IMR-90 (cell line): ENCODE results near the gene EDA. TPM values are rescaled to one million over a fixed set of nuclear protein-coding genes. Genes with fewer than 3 reads are reported as not detected.

Source experiments
- ATAC-seq: fragments of 200-7000 bp; cut with Tn5 transposase; 2 replicates; pipeline ENCODE4 v1.9.1; 2020; ENCODE audit warnings: low read depth, mild to moderate bottlenecking, moderate library complexity
- BruUV-seq: library from RNA; stranded (reverse); fragments of 400-500 nt; replicated peaks from 2 replicates; lab custom pipeline; 2021; lab: Mats Ljungman, UMichigan
- CTCF ChIA-PET: fragments of 300-600 bp; formaldehyde crosslinking; extraction: SDS; loops from one replicate; lab custom pipeline; 2021; ENCODE audit warnings: antibody characterized with exemption; lab: Yijun Ruan, JAX
- POLR2A ChIA-PET: fragments of 300-600 bp; sonication (Branson Sonifier 250); formaldehyde crosslinking; loops from one replicate; lab custom pipeline; 2022; ENCODE audit warnings: antibody characterized with exemption; ENCODE audit not compliant: unreplicated experiment; lab: Charles Lee
- DNase-seq: peaks from one replicate; pipeline ENCODE4 v3.0.0; 2013
- H2AFZ ChIP-seq: replicated peaks from 2 replicates; pipeline ENCODE3; 2013; ENCODE audit warnings: low read length, mild to moderate bottlenecking; ENCODE audit not compliant: poor library complexity
- H2AK5ac ChIP-seq: 2 replicates; pipeline ENCODE4 v1.6.1; 2013; ENCODE audit warnings: low read depth, low read length, inconsistent platforms
- H2AK9ac ChIP-seq: replicated peaks from 2 replicates; pipeline ENCODE3; 2013; ENCODE audit warnings: mild to moderate bottlenecking, low read depth, low read length, moderate library complexity; ENCODE audit not compliant: poor library complexity
- H2BK120ac ChIP-seq: 2 replicates; pipeline ENCODE4 v1.6.1; 2013; ENCODE audit warnings: low read depth, low read length, inconsistent platforms
- H2BK15ac ChIP-seq: 3 replicates; pipeline ENCODE4 v1.6.1; 2013; ENCODE audit warnings: low read depth, low read length, inconsistent platforms
- H2BK20ac ChIP-seq: 2 replicates; pipeline ENCODE4 v1.6.1; 2013; ENCODE audit warnings: low read depth, mild to moderate bottlenecking, inconsistent platforms, low read length, moderate library complexity
- H2BK5ac ChIP-seq: 2 replicates; pipeline ENCODE4 v1.6.1; 2013; ENCODE audit warnings: mild to moderate bottlenecking, low read depth, low read length, inconsistent platforms; ENCODE audit not compliant: poor library complexity, severe bottlenecking
- H3K14ac ChIP-seq: replicated peaks from 2 replicates; pipeline ENCODE4 v1.6.1; 2013; ENCODE audit warnings: low read depth, low read length, inconsistent platforms
- H3K18ac ChIP-seq: 2 replicates; pipeline ENCODE4 v1.6.1; 2013; ENCODE audit warnings: low read depth, low read length, control low read depth
- H3K23ac ChIP-seq: 2 replicates; pipeline ENCODE4 v1.6.1; 2013; ENCODE audit warnings: low read depth, low read length, inconsistent platforms
- H3K27ac ChIP-seq: 2 replicates; pipeline ENCODE4 v1.5.1; 2013; ENCODE audit warnings: mild to moderate bottlenecking, control low read depth, low read length; ENCODE audit not compliant: insufficient read depth
- H3K27me3 ChIP-seq: 2 replicates; pipeline ENCODE4 v1.6.1; 2013; ENCODE audit warnings: low read length; ENCODE audit not compliant: control insufficient read depth, insufficient read depth
- H3K36me3 ChIP-seq: 2 replicates; pipeline ENCODE4 v1.6.1; 2013; ENCODE audit warnings: low read length, mixed read lengths; ENCODE audit not compliant: control insufficient read depth, insufficient read depth
- H3K4ac ChIP-seq: 2 replicates; pipeline ENCODE4 v1.6.1; 2013; ENCODE audit warnings: low read depth, low read length, inconsistent platforms
- H3K4me1 ChIP-seq: 2 replicates; pipeline ENCODE4 v1.6.1; 2013; ENCODE audit warnings: low read length, mixed read lengths; ENCODE audit not compliant: control insufficient read depth, insufficient read depth
- H3K4me2 ChIP-seq: 2 replicates; pipeline ENCODE4 v1.6.1; 2013; ENCODE audit warnings: low read depth, mild to moderate bottlenecking, control low read depth, low read length, moderate library complexity
- H3K4me3 ChIP-seq: 2 replicates; pipeline ENCODE4 v1.5.1; 2013; ENCODE audit warnings: low read depth, mild to moderate bottlenecking, control low read depth, low read length, moderate library complexity; ENCODE audit not compliant: insufficient read depth
- H3K56ac ChIP-seq: 2 replicates; pipeline ENCODE4 v1.6.1; 2013; ENCODE audit warnings: low read length, inconsistent platforms; ENCODE audit not compliant: insufficient read depth; ENCODE audit errors: extremely low read depth
- H3K79me1 ChIP-seq, 2 experiments: 2 replicates each; pipeline ENCODE4 v1.6.1; 2013; ENCODE audit warnings: low read length in 2 of 2, inconsistent platforms in 1 of 2, low read depth in 1 of 2
- H3K9ac ChIP-seq: 2 replicates; pipeline ENCODE4 v1.6.1; 2013; ENCODE audit warnings: low read depth, low read length, control low read depth
- H3K9me1 ChIP-seq: 2 replicates; pipeline ENCODE4 v1.6.1; 2013; ENCODE audit warnings: low read length, inconsistent platforms; ENCODE audit not compliant: insufficient read depth
- H3K9me3 ChIP-seq: 2 replicates; pipeline ENCODE4 v1.6.1; 2013; ENCODE audit warnings: low read length; ENCODE audit not compliant: control insufficient read depth, insufficient read depth
- H4K20me1 ChIP-seq: 2 replicates; pipeline ENCODE4 v1.6.1; 2013; ENCODE audit warnings: low read length, inconsistent platforms; ENCODE audit not compliant: insufficient read depth
- H4K5ac ChIP-seq: 2 replicates; pipeline ENCODE4 v1.6.1; 2013; ENCODE audit warnings: mild to moderate bottlenecking, low read depth, low read length, control low read depth
- H4K8ac ChIP-seq, 2 experiments: 2 replicates each; pipeline ENCODE4 v1.6.1; 2013; ENCODE audit warnings: low read depth in 2 of 2, low read length in 2 of 2, control low read depth in 1 of 2, inconsistent platforms in 1 of 2
- H4K91ac ChIP-seq: 2 replicates; pipeline ENCODE4 v1.6.1; 2013; ENCODE audit warnings: low read depth, low read length, inconsistent platforms; ENCODE audit not compliant: insufficient read depth
- MAZ ChIP-seq: IDR thresholded peaks from 2 replicates; pipeline ENCODE4 v1.6.1; 2012; ENCODE audit warnings: low read depth, mild to moderate bottlenecking, low read length, improper control_type of control experiment, moderate library complexity, borderline replicate concordance
- MXI1 ChIP-seq: IDR thresholded peaks from 2 replicates; pipeline ENCODE4 v1.6.1; 2012; ENCODE audit warnings: low read depth, mild to moderate bottlenecking, low read length, moderate library complexity, borderline replicate concordance
- POLR2A ChIP-seq: IDR thresholded peaks from 2 replicates; pipeline ENCODE4 v1.6.1; 2012; ENCODE audit warnings: mild to moderate bottlenecking, low read depth, low read length
- WGBS, 2 experiments: methylation state at CpG; one replicate each; pipeline versions ENCODE4 v1.1.5 to v1.1.7; 2013; ENCODE audit warnings: missing lambda C conversion rate in 2 of 2; ENCODE audit not compliant: insufficient read length in 1 of 2; ENCODE audit errors: extremely low coverage in 2 of 2; 5-methylcytosine and 5-hydroxymethylcytosine counted together
- dilution Hi-C: fragments of 300-500 bp; cut with HindIII; formaldehyde crosslinking; loops from one replicate; pipeline ENCODE4 v1.14.3; 2018; ENCODE audit warnings: low sequenced_read_pairs; ENCODE audit not compliant: unreplicated experiment
- in situ Hi-C: fragments of 300-500 bp; cut with MboI; formaldehyde crosslinking; loops from 3 replicates; pipeline ENCODE4 v1.14.3; 2019; ENCODE audit warnings: low sequenced_read_pairs, inconsistent platforms, mixed read lengths
- intact Hi-C: fragments of 100-400 bp; cut with micrococcal nuclease; formaldehyde crosslinking; loops from 2 replicates; pipeline ENCODE4 v1.10.0; 2022
- polyA plus RNA-seq, 3 experiments: library from polyadenylated mRNA; depleted of rRNA; stranded (reverse); fragments of >200 nt; gene quantifications; 2 replicates each; pipeline ENCODE4 v1.2.3, GENCODE V29; 2012; ENCODE audit warnings: low replicate concordance in 1 of 3
- total RNA-seq: library from RNA; depleted of rRNA; stranded (reverse); fragments of >200 nt; gene quantifications from 2 replicates; pipeline ENCODE4 v1.2.3, GENCODE V29; 2012
- TF ChIP-seq, protein P1 (sequence below): fragments of 150-350 bp; IDR thresholded peaks from 2 replicates; pipeline ENCODE4 v1.6.1; 2017; ENCODE audit warnings: mild to moderate bottlenecking, antibody characterized with exemption, low read length, low read depth
- TF ChIP-seq, protein P2 (sequence below): fragments of 150-350 bp; IDR thresholded peaks from 2 replicates; pipeline ENCODE4 v1.6.1; 2016; ENCODE audit warnings: low read depth, mild to moderate bottlenecking, low read length, moderate library complexity, borderline replicate concordance

Gene EDA
- total and polyA plus RNA-seq, 2 of the 4 experiments (the other 2 are of a cell fraction): under 0.01 TPM; not detected in 1

DNA sequence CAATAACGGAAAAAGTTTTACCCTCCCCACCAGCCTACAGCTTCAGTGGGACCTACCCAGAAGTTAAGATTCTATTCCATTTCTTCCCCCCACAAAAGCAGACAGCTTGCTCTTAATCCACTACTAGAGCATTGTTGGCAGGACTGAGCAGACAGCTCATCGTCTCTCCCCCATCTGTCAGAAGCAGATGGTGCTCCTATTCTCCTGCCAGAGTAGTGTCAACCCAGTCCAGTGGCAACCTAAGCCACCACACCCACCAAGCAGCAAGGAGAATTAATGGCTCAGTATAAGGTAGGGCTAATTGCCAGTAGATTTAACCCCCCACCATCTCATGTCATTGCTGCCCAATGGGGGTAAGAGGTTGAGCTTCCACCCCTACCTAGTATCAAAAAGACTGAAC is 371.8 kb downstream of the EDA start:
- CTCF ChIA-PET: no interaction called here
- no TSS peak for BruUV-seq
- no peaks in the 10 kb centered on the region for H3K9me1 ChIP-seq

More for the DNA sequence above, 371.8 kb downstream of the EDA start:
- Histone ChIP-seq H3K4me2 (no peak overlapping the region), H4K20me1 (no peaks in the 10 kb centered on the region), H3K9me3 (no peaks in the 10 kb centered on the region), H4K5ac (no peak overlapping the region), H4K91ac (no peak overlapping the region), H2BK5ac (no peak overlapping the region), H3K23ac (no peak overlapping the region), H3K36me3 (no peaks in the 10 kb centered on the region), H4K8ac (no peak overlapping the region), H3K79me1 (no peaks in the 10 kb centered on the region), H2AFZ (no peak overlapping the region), H2AK5ac (no peak overlapping the region), H3K9ac (no peak overlapping the region), H2BK120ac (no peak overlapping the region), H2BK20ac (no peak overlapping the region), H3K4me3 (no peak overlapping the region), H3K4me1 (no peaks in the 10 kb centered on the region), H2BK15ac (no peak overlapping the region), H3K4ac (no peak overlapping the region), H3K56ac (no peak overlapping the region), H3K27me3 (no peaks in the 10 kb centered on the region; the same call in 1 of the 2 replicates), H2AK9ac (no peak overlapping the region), H3K27ac (no peak overlapping the region), H3K18ac (no peak overlapping the region), H3K14ac (no peak overlapping the region)
- dilution Hi-C loops: no loop called here
- ATAC-seq (no peak), DNase-seq (no peak)
- TF ChIP-seq, protein P1, sequence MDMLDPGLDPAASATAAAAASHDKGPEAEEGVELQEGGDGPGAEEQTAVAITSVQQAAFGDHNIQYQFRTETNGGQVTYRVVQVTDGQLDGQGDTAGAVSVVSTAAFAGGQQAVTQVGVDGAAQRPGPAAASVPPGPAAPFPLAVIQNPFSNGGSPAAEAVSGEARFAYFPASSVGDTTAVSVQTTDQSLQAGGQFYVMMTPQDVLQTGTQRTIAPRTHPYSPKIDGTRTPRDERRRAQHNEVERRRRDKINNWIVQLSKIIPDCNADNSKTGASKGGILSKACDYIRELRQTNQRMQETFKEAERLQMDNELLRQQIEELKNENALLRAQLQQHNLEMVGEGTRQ: no peak
- TF ChIP-seq MAZ (no peak), POLR2A (no peak), MXI1 (no peak)
- TF ChIP-seq, protein P2, sequence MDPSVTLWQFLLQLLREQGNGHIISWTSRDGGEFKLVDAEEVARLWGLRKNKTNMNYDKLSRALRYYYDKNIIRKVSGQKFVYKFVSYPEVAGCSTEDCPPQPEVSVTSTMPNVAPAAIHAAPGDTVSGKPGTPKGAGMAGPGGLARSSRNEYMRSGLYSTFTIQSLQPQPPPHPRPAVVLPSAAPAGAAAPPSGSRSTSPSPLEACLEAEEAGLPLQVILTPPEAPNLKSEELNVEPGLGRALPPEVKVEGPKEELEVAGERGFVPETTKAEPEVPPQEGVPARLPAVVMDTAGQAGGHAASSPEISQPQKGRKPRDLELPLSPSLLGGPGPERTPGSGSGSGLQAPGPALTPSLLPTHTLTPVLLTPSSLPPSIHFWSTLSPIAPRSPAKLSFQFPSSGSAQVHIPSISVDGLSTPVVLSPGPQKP: no peak
- intact Hi-C loops: no loop called here
- POLR2A ChIA-PET: no interaction called here
- in situ Hi-C loops: no loop called here
- WGBS, 2 experiments: no CpG with 5 or more reads among the region's 2 CpGs
